Panc1 (cell line): ENCODE measurements around the gene DPP7. TPM values are rescaled to one million over a fixed set of nuclear protein-coding genes. Genes with fewer than 3 reads are reported as not detected.

ENCODE experiments used
- ATAC-seq: fragments of 200-7000 bp; cut with Tn5 transposase; 2 replicates; pipeline ENCODE4 v1.9.1; 2020; ENCODE audit warnings: mild to moderate bottlenecking, moderate library complexity
- BruUV-seq: library from RNA; stranded (reverse); fragments of 400-500 nt; replicated peaks from 2 replicates; lab custom pipeline; 2021; lab: Mats Ljungman, UMichigan
- CTCF ChIA-PET: fragments of 300-600 bp; sonication (Branson Sonifier 250); formaldehyde crosslinking; loops from one replicate; lab custom pipeline; 2022; ENCODE audit warnings: antibody characterized with exemption; lab: Charles Lee
- POLR2A ChIA-PET: fragments of 300-600 bp; sonication (Branson Sonifier 250); formaldehyde crosslinking; loops from one replicate; lab custom pipeline; 2022; ENCODE audit warnings: antibody characterized with exemption; lab: Charles Lee
- DNase-seq: peaks from one replicate; pipeline ENCODE4 v3.0.0-alpha.2; 2010; ENCODE audit warnings: low read depth, low spot score
- H3K27ac ChIP-seq: 2 replicates; pipeline ENCODE4 v1.5.1; 2011; ENCODE audit warnings: mild to moderate bottlenecking, low read length, inconsistent platforms
- H3K27me3 ChIP-seq: fragments of 200-500 bp; sonication (Bioruptor generic); 2 replicates; pipeline ENCODE4 v1.6.0; 2014; ENCODE audit warnings: low read length, inconsistent platforms; ENCODE audit not compliant: control insufficient read depth, insufficient read depth
- H3K36me3 ChIP-seq: fragments of 200-500 bp; sonication (Bioruptor generic); 2 replicates; pipeline ENCODE4 v1.5.1; 2014; ENCODE audit warnings: inconsistent platforms, mild to moderate bottlenecking, low read length, moderate library complexity; ENCODE audit not compliant: control insufficient read depth, insufficient read depth
- H3K4me1 ChIP-seq: 2 replicates; pipeline ENCODE4 v1.5.1; 2011; ENCODE audit warnings: inconsistent platforms, mild to moderate bottlenecking, low read length, moderate library complexity; ENCODE audit not compliant: control insufficient read depth, insufficient read depth
- H3K4me3 ChIP-seq, 2 experiments: 2 replicates each; pipeline ENCODE4 v1.5.1; 2011 to 2012; ENCODE audit warnings: low read depth in 2 of 2, low read length in 2 of 2, mild to moderate bottlenecking in 2 of 2, inconsistent platforms in 1 of 2, moderate library complexity in 1 of 2
- H3K9me3 ChIP-seq: fragments of 200-500 bp; sonication (Bioruptor generic); 2 replicates; pipeline ENCODE4 v1.5.1; 2014; ENCODE audit warnings: low read depth, mild to moderate bottlenecking, inconsistent platforms, low read length, moderate library complexity; ENCODE audit not compliant: control insufficient read depth, insufficient read depth
- CTCF ChIP-seq: fragments of 450-650 bp; IDR thresholded peaks from 2 replicates; pipeline ENCODE4 v1.5.1; 2017; ENCODE audit warnings: mild to moderate bottlenecking
- POLR2AphosphoS5 ChIP-seq: IDR thresholded peaks from 2 replicates; pipeline ENCODE4 v1.6.1; 2012; ENCODE audit warnings: mild to moderate bottlenecking, low read depth, low read length, moderate library complexity
- REST ChIP-seq, 2 experiments: IDR thresholded peaks; 2 replicates each; pipeline ENCODE4 v1.6.1; 2011 to 2012; ENCODE audit warnings: low read depth in 2 of 2, control low read depth in 1 of 2, low read length in 1 of 2, mild to moderate bottlenecking in 1 of 2, moderate library complexity in 1 of 2; ENCODE audit not compliant: insufficient read depth in 1 of 2
- SIN3A ChIP-seq: IDR thresholded peaks from 2 replicates; pipeline ENCODE4 v1.6.1; 2012; ENCODE audit warnings: low read depth, mild to moderate bottlenecking, low read length, moderate library complexity, borderline replicate concordance; ENCODE audit not compliant: insufficient read depth
- TCF7L2 ChIP-seq: IDR thresholded peaks from 2 replicates; pipeline ENCODE4 v1.6.1; 2011; ENCODE audit warnings: mild to moderate bottlenecking, low read depth, low read length, inconsistent platforms
- in situ Hi-C: cut with HindIII; loops from 2 replicates; pipeline ENCODE4 v1.10.0; 2016; ENCODE audit warnings: low sequenced_read_pairs, low pct_unique_long_range_greater_than_20kb
- intact Hi-C: fragments of 100-400 bp; cut with micrococcal nuclease; formaldehyde crosslinking; loops from one replicate; pipeline ENCODE4 v1.10.0; 2022; ENCODE audit not compliant: unreplicated experiment
- total RNA-seq: library from RNA; stranded (reverse); gene quantifications from one replicate; pipeline ENCODE4 v1.2.1, GENCODE V29; 2021; ENCODE audit not compliant: unreplicated experiment

DPP7 gene
- total RNA-seq, 1 experiment from 2014 or later: 236 TPM

GRCh38 chr9:137141976-137142936, 27.7 kb upstream of the DPP7 start:
- DNase-seq (no peak), ATAC-seq (no peak)
- H3K4me1 ChIP-seq: no peaks in the 10 kb centered on the region
- intact Hi-C loops (no loop called here), in situ Hi-C loops (no loop called here)
- H3K4me3 ChIP-seq: no peak overlapping the region
- no peak for TF ChIP-seq CTCF
- no peak for TF ChIP-seq SIN3A
- no peak for TF ChIP-seq TCF7L2
- no peak for TF ChIP-seq POLR2AphosphoS5
- TF ChIP-seq REST (IDR thresholded peaks at IDR 0.05; ENCODE audit: insufficient read depth in 1 of 2, low read depth in 2 of 2, low read length in 1 of 2): no peak
- POLR2A ChIA-PET: no interaction called here
- H3K27ac ChIP-seq: no peak overlapping the region
- no peaks in the 10 kb centered on the region for H3K36me3 ChIP-seq
- no peaks in the 10 kb centered on the region for H3K27me3 ChIP-seq
- no TSS peak for BruUV-seq
- H3K9me3 ChIP-seq: no peaks in the 10 kb centered on the region
- CTCF ChIA-PET: no interaction called here

GRCh38 chr9:137141050-137141810, 26.7 kb upstream of the DPP7 start:
- intact Hi-C loops (no loop called here), in situ Hi-C loops (no loop called here)
- ChIA-PET CTCF (interaction anchor here (0.6 kb wide), 1 partner anchor 17 kb away, joined by 4 read pairs; no protein-coding TSS in a partner anchor), POLR2A (no interaction called here)
- DNase-seq (no peak), ATAC-seq (no peak)
- Histone ChIP-seq H3K36me3 (no peaks in the 10 kb centered on the region), H3K4me3 (no peak overlapping the region), H3K4me1 (no peaks in the 10 kb centered on the region), H3K27ac (no peak overlapping the region), H3K9me3 (no peaks in the 10 kb centered on the region), H3K27me3 (no peaks in the 10 kb centered on the region)
- TF ChIP-seq CTCF (no peak), POLR2AphosphoS5 (no peak), SIN3A (no peak), TCF7L2 (no peak), REST (IDR thresholded peaks at IDR 0.05; ENCODE audit: insufficient read depth in 1 of 2, low read depth in 2 of 2, low read length in 1 of 2) (no peak)
- BruUV-seq: no TSS peak
